Muscle layer of colon (tissue), 2 donors: ENCODE measurements around the gene GOLGA6A.
"Not testable (repeated sequence)": the region's sequence is repeated elsewhere in the genome, so short reads cannot be mapped to it uniquely, and the experiment has no call there.

ENCODE experiments used
- H3K27ac ChIP-seq: one replicate; pipeline ENCODE4 v1.7.0; 2013; ENCODE audit warnings: low read depth, mild to moderate bottlenecking, low read length, moderate library complexity
- H3K27me3 ChIP-seq, 2 donors: one replicate each; pipeline ENCODE4 v1.7.0; 2013; ENCODE audit warnings: low read length in 2 of 2, mild to moderate bottlenecking in 2 of 2; ENCODE audit not compliant: insufficient read depth in 2 of 2, control insufficient read depth in 1 of 2
- H3K36me3 ChIP-seq: one replicate; pipeline ENCODE4 v1.7.0; 2013; ENCODE audit warnings: mild to moderate bottlenecking, low read length; ENCODE audit not compliant: insufficient read depth
- H3K4me1 ChIP-seq: one replicate; pipeline ENCODE4 v1.7.0; 2013; ENCODE audit warnings: mild to moderate bottlenecking, low read length; ENCODE audit not compliant: insufficient read depth
- H3K4me3 ChIP-seq, 2 donors: one replicate each; pipeline ENCODE4 v1.7.0; 2013; ENCODE audit warnings: low read length in 2 of 2, low read depth in 1 of 2, mild to moderate bottlenecking in 1 of 2, moderate library complexity in 1 of 2
- H3K9ac ChIP-seq: one replicate; pipeline ENCODE4 v1.7.0; 2013; ENCODE audit warnings: low read length
- H3K9me3 ChIP-seq: one replicate; pipeline ENCODE4 v1.7.0; 2013; ENCODE audit warnings: mild to moderate bottlenecking, low read length
- donor health status: abdominal sarcoma.
- donor health status: Adenocarcinoma of cecum.

GOLGA6A gene

DNA sequence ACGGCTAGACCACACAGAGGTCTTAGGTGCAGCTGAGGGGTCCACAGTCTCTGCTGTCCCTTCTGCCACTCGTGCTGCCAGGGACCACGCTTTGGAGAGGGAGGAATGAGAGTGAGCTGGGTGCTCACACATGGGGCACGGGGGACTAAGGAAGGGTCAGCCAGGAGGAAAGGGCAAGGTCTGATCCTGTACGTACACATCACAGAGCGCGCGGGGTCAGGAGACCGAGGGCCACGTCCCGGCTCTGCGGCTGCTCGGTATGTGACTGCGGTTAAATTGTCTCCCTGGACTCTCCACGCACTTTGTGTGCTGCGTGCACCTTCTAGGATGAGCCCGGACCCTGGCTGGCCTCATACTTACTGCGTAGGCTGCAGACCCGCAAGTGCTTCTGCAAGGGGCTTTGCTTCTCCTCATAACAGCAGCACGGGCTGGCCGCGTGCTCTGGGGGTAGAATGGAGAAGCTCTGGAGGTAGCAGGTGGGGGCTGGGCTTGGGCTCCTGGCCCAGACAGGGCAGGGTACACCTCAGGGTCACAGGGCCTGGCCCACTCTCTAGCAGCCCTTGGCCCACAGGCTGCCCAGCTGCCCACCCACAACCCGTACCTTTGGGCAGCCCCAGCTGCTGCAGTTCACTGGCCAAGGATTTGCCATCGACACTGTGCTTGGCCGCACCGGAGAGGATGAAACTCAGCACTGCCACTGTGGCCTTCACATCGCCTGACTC is 14.6 kb upstream of the GOLGA6A start:
- not testable (repeated sequence) for H3K27me3 ChIP-seq, H3K4me1 ChIP-seq, H3K9me3 ChIP-seq, H3K9ac ChIP-seq, H3K36me3 ChIP-seq, H3K27ac ChIP-seq, H3K4me3 ChIP-seq

DNA sequence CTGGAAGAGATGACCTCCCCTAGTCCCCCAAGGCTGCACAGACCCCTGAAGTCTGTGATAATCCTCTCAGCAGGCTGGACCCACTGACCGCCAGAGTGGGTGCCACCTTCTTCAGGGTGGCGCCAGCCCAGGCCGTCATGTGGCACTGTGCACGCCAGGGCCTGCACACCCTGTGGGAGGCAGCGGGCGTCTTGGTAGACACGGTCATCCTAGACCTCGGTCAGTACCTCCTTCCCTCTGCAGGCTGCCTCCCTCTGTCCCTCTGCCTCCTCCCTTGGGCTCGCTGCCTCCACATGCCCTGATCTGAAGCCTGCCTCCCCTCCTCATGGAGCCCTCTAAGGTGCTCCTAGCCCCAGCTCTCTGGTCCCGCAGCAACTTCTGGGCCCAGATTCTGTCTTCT is 13.3 kb upstream of the GOLGA6A start:
- H3K9me3 ChIP-seq, H3K27me3 ChIP-seq, H3K4me3 ChIP-seq, H3K27ac ChIP-seq, H3K9ac ChIP-seq, H3K4me1 ChIP-seq, H3K36me3 ChIP-seq: not testable (repeated sequence)

DNA sequence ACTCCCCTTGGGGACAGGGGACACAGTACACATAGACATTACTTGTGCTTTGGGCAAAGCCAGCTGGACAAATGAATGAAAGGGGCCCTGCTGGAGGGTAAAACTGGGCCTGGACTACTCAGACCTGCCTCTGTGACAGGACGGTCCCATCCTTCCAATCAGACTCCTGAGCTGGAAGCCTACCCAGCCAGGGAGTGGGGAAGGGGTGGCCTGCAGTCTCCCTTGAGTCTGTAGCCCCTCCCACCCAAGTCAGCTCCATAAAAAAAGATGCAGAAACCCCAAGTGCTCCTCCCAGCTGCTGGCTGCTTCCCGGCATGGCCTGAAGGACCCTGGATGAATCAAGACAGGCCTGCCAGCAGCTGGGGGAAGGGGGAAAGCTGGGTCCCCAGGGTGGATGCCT is 12.2 kb upstream of the GOLGA6A start:
- H3K27ac ChIP-seq, H3K9me3 ChIP-seq, H3K27me3 ChIP-seq, H3K4me3 ChIP-seq, H3K4me1 ChIP-seq, H3K36me3 ChIP-seq, H3K9ac ChIP-seq: not testable (repeated sequence)

DNA sequence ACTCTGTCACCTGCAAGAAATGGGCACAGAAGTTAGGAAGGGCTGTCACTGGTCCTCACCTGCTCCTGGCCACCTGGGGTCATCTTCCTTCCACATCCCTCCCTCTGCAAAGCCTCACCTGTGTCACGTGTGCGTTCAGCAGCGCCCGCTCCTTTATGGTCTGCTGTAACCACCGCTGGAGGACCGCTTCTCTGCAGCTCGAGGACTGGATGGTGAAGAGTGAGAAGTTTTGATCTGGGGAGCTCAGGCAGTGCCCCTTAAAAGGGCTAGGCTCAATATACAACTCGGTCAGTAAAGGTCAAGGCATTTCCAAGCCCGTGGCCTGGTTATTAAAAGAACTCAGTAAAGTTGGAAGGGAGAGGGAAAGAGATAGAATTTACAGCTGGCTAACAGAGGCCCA is 6.6 kb downstream of the GOLGA6A start:
- H3K27ac ChIP-seq, H3K4me3 ChIP-seq, H3K27me3 ChIP-seq, H3K9ac ChIP-seq, H3K4me1 ChIP-seq, H3K36me3 ChIP-seq, H3K9me3 ChIP-seq: not testable (repeated sequence)

DNA sequence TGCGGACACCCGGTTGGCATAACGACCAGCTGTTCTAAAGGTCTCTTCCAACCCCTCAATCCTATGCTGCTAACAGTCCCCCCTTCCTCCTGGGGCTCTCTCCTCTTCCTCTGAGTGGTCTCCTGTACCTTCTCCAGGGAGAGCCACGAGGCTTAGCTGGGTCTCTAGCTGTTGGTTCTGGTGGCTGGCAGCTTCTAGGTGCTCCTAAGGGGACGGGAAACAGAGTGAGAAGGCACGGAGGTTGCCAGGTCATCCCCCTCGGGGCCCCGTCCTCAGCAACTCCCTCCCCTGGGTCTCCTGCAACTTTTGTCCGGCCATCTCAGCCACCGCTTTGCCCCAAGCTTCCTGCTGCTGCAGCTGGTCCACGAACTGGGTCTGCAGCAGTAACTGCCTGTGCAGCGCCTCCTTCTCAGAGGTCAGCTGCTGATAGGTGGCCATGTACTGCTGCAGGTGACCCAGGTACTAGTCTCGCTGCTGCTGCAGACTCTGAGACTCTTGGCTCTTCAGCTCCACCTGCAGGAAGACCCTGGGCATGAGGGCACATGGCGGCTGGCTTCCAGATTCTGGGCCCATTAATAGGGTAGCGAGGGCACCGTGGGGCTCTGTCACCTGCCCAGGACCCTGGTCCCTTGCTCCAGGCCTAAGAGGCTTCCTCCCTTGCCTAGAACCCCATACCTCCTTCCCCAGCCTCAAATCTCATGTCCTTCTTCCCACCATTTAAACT is 9.6 kb downstream of the GOLGA6A start:
- H3K27ac ChIP-seq, H3K9me3 ChIP-seq, H3K4me3 ChIP-seq, H3K9ac ChIP-seq, H3K36me3 ChIP-seq, H3K4me1 ChIP-seq, H3K27me3 ChIP-seq: not testable (repeated sequence)

DNA sequence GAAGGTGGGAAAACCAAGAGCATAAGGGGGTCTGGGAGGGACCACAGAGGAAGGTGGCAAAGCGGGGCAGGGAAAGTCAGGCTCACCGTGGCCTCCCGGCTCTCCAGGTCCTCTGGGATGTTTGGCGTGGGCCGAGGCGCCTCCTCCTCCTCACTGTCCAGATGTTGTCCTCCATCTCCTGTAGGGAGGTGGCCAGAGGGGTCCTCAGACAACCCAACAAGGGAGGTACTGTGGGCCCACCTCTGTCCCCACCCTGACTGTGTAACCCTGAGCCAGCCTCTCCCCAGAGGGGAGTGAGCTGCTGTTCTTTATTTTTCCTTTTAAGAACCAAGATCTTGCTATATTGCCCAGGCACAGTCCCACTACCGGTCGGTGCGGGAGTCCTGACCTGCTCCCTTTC is 10.2 kb downstream of the GOLGA6A start:
- H3K9me3 ChIP-seq, H3K27me3 ChIP-seq, H3K9ac ChIP-seq, H3K36me3 ChIP-seq, H3K4me1 ChIP-seq, H3K4me3 ChIP-seq, H3K27ac ChIP-seq: not testable (repeated sequence)

DNA sequence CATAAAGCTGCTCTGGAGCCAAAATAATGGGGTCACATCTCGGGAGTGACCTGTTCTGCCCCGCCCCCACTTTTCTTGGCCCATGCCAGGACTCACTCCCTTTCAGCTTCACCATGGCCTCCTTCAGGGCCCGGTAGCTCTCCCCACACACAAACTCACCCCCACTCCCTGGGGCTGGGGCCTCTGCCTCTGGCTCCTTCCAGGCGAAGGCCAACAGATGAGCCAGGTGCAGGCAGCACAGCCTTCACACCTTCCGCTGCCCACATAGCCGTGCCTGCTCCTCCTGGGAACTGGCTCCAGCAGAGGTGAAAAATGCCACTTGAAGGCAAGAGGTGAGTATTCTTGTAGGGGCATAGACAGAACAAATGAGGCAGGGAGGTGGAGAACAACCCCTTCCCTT is 10.7 kb downstream of the GOLGA6A start:
- not testable (repeated sequence) for H3K27me3 ChIP-seq, H3K4me1 ChIP-seq, H3K4me3 ChIP-seq, H3K9ac ChIP-seq, H3K27ac ChIP-seq, H3K9me3 ChIP-seq, H3K36me3 ChIP-seq

DNA sequence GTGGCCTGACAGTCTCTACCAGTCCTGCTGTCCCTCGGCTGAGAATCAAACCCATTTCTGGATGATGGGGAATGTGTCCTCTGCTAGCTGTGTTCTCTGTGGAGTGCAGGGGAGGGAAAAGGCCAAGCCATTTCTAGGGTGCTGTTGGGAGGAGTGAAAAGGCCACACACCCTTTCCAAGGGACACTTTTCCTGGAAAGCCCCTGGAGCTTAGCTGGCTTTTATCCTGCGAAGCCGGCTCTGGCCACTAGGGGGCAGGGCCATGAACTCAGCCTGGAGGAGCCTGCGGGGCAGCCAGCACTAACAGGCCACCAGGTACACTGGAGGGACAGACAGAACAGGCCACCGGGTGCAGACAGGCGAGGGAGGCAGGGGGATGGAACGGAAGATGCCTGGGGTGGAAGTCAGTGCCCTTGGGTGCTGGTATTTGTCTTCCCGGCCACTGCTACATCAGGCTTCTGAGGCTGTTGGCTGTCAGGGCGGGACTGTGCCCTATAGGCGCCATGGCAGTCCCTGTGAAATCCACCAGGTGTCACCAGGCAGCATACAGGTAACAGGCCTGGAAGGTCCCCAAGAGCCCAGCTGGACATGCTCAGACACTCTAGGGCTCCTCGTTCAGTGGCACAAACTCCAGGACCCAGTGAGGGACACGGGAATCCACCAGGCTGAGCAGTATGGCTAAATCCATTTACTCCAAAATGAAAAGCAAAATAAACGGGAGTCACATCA is 16.5 kb downstream of the GOLGA6A start:
- not testable (repeated sequence) for H3K27ac ChIP-seq, H3K4me1 ChIP-seq, H3K9me3 ChIP-seq, H3K4me3 ChIP-seq, H3K36me3 ChIP-seq, H3K9ac ChIP-seq, H3K27me3 ChIP-seq

DNA sequence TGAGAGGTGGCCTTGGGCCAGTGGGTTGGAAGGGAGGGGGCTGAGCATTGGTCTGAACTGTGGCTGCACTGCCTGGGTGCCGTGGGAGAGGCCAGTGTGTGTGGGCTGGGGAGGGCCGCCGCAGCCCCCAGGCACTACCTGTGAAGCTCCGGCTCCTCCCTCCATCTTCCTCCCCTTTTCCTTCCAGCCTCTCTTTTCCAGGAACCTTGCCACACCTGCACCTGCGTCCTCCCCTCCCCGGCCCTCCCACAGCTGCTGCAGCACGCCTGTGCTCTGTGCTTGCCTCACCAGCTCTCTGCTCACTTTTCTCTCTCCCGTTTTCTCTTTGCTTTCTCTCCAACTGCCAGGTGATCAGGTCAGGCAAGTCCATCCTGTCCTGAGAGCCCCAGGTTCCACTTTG is 17.5 kb downstream of the GOLGA6A start:
- H3K9ac ChIP-seq, H3K27ac ChIP-seq, H3K4me3 ChIP-seq: not testable (repeated sequence)

DNA sequence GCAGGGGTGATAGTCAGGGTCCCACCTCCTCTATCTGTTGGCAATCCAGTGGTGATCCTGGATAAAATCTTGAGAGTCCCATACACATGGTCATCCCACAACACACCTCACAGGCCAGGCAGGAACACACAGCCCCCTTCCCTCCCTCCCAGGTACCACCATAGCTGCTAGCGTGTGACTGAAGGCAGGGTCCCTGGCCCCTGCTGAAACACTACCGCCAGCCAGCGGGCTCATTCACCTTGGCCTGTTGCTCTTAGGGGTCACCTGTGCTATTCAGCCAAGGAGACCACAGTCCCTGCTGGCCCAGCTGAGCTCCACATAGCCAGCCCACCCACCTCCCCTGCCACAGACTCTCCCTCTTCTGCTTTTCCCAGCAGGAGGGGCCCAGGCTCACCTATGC is 18.2 kb downstream of the GOLGA6A start:
- not testable (repeated sequence) for H3K9ac ChIP-seq, H3K27ac ChIP-seq, H3K36me3 ChIP-seq, H3K4me3 ChIP-seq, H3K27me3 ChIP-seq, H3K9me3 ChIP-seq, H3K4me1 ChIP-seq

More for the DNA sequence above, 17.5 kb downstream of the GOLGA6A start:
- not testable (repeated sequence) for H3K9me3 ChIP-seq, H3K27me3 ChIP-seq, H3K4me1 ChIP-seq, H3K36me3 ChIP-seq

DNA sequence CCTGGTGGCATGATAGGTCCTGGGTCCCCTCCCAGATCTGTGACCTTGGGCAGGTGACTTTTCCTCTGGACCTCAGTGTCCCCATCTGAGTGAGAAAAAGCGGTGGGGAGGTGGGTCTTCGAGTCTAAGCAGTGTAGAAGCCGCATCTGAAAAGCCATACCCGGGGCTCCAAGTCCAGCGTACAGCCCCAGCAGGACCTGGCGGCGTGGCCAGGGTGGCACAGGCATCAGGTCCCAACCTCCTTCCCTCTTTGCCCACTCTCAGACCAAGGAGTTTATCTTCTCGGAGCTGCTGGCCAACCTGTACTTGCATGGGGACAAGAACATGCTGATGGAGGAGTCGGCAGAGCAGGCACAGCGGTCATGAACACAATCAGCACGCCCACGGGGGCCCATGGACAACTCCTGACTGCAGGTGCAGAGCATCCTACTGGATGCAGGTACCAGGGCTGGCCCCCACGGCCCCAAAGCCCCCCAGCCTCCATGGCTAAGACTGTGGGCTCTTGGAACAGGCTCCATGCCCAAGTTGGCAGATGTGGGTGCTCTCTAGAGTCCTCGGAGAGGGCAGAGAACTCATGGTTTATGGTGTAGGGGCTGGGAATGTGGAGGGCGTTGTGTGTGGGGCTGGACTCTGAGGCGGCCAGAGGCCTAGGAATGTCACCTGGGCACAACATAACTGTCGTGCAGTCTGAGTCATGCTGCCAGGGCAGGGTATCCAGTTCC is 18.8 kb downstream of the GOLGA6A start:
- not testable (repeated sequence) for H3K36me3 ChIP-seq, H3K9me3 ChIP-seq, H3K27ac ChIP-seq, H3K4me3 ChIP-seq, H3K9ac ChIP-seq, H3K27me3 ChIP-seq, H3K4me1 ChIP-seq
